ENCODE data around the gene DPEP3. TPM values are rescaled to one million over a fixed set of nuclear protein-coding genes. Genes with fewer than 3 reads are reported as not detected.

The DPEP3 gene
- polyA plus RNA-seq, 1 donor from 2014 or later: not detected

DNA sequence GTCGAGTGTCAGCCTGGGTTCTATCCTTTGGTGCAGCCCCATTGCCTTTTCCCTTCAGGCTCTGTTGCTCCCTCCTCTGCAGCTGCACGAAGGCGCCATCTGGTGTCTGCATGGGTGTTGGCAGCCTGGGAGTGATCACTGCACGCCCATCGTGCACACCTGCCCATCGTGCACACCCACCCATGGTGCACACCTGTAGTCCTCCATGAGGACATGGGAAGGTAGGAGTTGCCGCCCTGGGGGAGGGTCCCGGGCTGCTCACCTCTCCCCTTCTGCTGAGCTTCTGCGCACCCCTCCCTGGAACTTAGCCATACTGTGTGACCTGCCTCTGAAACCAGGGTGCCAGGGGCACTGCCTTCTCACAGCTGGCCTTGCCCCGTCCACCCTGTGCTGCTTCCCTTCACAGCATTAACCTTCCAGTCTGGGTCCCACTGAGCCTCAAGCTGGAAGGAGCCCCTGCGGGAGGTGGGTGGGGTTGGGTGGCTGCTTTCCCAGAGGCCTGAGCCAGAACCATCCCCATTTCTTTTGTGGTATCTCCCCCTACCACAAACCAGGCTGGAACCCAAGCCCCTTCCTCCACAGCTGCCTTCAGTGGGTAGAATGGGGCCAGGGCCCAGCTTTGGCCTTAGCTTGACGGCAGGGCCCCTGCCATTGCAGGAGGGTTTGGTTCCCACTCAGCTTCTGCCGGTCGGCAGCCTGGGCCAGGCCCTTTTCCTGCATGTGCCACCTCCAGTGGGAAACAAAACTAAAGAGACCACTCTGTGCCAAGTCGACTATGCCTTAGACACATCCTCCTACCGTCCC lies 51.5 kb downstream of the DPEP3 start:
- Histone ChIP-seq H2AFZ (ENCODE audit: low read depth, low read length) (no peak overlapping the region), H3K9ac (ENCODE audit: low read length) (no peak overlapping the region), H3K27ac (ENCODE audit: low read length) (no peak overlapping the region)

DNA sequence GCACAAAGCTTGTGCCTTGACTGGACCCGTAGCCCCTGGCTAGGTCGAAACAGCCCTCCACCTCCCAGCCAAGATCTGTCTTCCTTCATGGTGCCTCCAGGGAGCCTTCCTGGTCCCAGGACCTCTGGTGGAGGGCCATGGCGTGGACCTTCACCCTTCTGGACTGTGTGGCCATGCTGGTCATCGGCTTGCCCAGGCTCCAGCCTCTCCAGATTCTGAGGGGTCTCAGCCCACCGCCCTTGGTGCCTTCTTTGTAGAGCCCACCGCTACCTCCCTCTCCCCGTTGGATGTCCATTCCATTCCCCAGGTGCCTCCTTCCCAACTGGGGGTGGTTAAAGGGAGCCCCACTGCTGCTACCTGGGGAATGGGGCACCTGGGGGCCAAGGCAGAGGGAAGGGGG lies 52.2 kb downstream of the DPEP3 start:
- no peaks in the 10 kb centered on the region for H3F3A ChIP-seq (ENCODE audit: insufficient read depth, low read length, poor library complexity, severe bottlenecking)
- no peak overlapping the region for H3K4me3 ChIP-seq (ENCODE audit: low read length)
- H3K9me3 ChIP-seq (ENCODE audit: low read length): no peaks in the 10 kb centered on the region
- TF ChIP-seq MXI1 (conservative IDR thresholded peaks at IDR 0.05; ENCODE audit: poor library complexity, severe bottlenecking) (no peak), POLR2AphosphoS5 (IDR thresholded peaks at IDR 0.05) (no peak), CTCF (IDR thresholded peaks at IDR 0.05; ENCODE audit: poor library complexity, severe bottlenecking) (no peak), TAF1 (IDR thresholded peaks at IDR 0.05; ENCODE audit: low read depth) (no peak), EP300 (conservative IDR thresholded peaks at IDR 0.05; ENCODE audit: poor library complexity, severe bottlenecking) (no peak), RAD21 (conservative IDR thresholded peaks at IDR 0.05) (no peak), EZH2 (IDR thresholded peaks at IDR 0.05; ENCODE audit: borderline replicate concordance, insufficient read depth, low read length, poor library complexity, severe bottlenecking) (no peak), SMC3 (conservative IDR thresholded peaks at IDR 0.05; ENCODE audit: poor library complexity) (no peak)
- TF ChIP-seq, protein P1, sequence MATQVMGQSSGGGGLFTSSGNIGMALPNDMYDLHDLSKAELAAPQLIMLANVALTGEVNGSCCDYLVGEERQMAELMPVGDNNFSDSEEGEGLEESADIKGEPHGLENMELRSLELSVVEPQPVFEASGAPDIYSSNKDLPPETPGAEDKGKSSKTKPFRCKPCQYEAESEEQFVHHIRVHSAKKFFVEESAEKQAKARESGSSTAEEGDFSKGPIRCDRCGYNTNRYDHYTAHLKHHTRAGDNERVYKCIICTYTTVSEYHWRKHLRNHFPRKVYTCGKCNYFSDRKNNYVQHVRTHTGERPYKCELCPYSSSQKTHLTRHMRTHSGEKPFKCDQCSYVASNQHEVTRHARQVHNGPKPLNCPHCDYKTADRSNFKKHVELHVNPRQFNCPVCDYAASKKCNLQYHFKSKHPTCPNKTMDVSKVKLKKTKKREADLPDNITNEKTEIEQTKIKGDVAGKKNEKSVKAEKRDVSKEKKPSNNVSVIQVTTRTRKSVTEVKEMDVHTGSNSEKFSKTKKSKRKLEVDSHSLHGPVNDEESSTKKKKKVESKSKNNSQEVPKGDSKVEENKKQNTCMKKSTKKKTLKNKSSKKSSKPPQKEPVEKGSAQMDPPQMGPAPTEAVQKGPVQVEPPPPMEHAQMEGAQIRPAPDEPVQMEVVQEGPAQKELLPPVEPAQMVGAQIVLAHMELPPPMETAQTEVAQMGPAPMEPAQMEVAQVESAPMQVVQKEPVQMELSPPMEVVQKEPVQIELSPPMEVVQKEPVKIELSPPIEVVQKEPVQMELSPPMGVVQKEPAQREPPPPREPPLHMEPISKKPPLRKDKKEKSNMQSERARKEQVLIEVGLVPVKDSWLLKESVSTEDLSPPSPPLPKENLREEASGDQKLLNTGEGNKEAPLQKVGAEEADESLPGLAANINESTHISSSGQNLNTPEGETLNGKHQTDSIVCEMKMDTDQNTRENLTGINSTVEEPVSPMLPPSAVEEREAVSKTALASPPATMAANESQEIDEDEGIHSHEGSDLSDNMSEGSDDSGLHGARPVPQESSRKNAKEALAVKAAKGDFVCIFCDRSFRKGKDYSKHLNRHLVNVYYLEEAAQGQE (IDR thresholded peaks at IDR 0.05; ENCODE audit: borderline replicate concordance): no peak
- no peak overlapping the region for H3K4me2 ChIP-seq (ENCODE audit: low read length)
- H3K9me2 ChIP-seq (ENCODE audit: insufficient read depth, low read length): no peaks in the 10 kb centered on the region
- no peaks in the 10 kb centered on the region for H4K20me1 ChIP-seq (ENCODE audit: insufficient read depth)
- H3K27ac ChIP-seq (ENCODE audit: low read length): no peak overlapping the region
- no peak overlapping the region for H2AFZ ChIP-seq (ENCODE audit: low read depth, low read length)
- no peaks in the 10 kb centered on the region for H3K27me3 ChIP-seq (ENCODE audit: insufficient read depth, low read depth, low read length)
- no peak overlapping the region for H3K9ac ChIP-seq (ENCODE audit: low read length)
- no peaks in the 10 kb centered on the region for H3K79me2 ChIP-seq (replicated peaks; ENCODE audit: insufficient read depth, low read length)
- no peaks in the 10 kb centered on the region for H3K36me3 ChIP-seq (ENCODE audit: insufficient read depth, low read length)

More for the DNA sequence above, 51.5 kb downstream of the DPEP3 start:
- Histone ChIP-seq H3K4me2 (ENCODE audit: low read length) (no peak overlapping the region), H3K36me3 (ENCODE audit: insufficient read depth, low read length) (no peaks in the 10 kb centered on the region), H3K4me3 (ENCODE audit: low read length) (no peak overlapping the region), H3K27me3 (ENCODE audit: insufficient read depth, low read depth, low read length) (no peaks in the 10 kb centered on the region), H3K79me2 (replicated peaks; ENCODE audit: insufficient read depth, low read length) (no peaks in the 10 kb centered on the region), H3K9me3 (ENCODE audit: low read length) (no peaks in the 10 kb centered on the region), H3F3A (ENCODE audit: insufficient read depth, low read length, poor library complexity, severe bottlenecking) (no peaks in the 10 kb centered on the region), H3K9me2 (ENCODE audit: insufficient read depth, low read length) (no peaks in the 10 kb centered on the region), H4K20me1 (ENCODE audit: insufficient read depth) (no peaks in the 10 kb centered on the region)
- TF ChIP-seq POLR2AphosphoS5 (IDR thresholded peaks at IDR 0.05) (no peak), SMC3 (conservative IDR thresholded peaks at IDR 0.05; ENCODE audit: poor library complexity) (peak; percentile 90), CTCF (IDR thresholded peaks at IDR 0.05; ENCODE audit: poor library complexity, severe bottlenecking) (peak; percentile 87), RAD21 (conservative IDR thresholded peaks at IDR 0.05) (peak; percentile 81)

Data from neural cell (in vitro differentiated cells).